ENCODE results near the gene ENOX1. TPM values are rescaled to one million over a fixed set of nuclear protein-coding genes. Genes with fewer than 3 reads are reported as not detected.

Gene ENOX1
- total RNA-seq, 1 experiment from 2014 or later = 0.26 TPM

DNA sequence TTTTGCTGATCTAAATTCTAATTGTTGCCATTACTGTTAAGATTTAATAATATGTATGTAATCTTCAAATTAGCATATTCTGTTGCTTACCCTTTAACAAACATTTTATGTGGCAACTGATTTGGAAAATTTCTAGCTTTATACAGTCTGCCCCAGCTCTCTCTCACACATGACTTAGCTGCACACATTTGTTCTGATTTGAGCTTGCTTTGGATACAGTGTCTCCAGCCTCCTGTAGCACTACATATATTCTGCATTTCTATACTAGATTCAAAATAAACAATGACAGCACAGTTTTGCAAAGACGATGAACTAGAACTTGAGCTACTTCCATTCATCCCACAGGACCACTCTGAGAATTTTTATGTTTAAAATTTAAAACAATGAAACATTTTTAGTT lies 508.6 kb downstream of the ENOX1 start (continued):
- TF ChIP-seq AFF4 (CRISPR knock-in tag; IDR thresholded peaks at IDR 0.05; ENCODE audit: borderline replicate concordance) (no peak), PRRX2 (CRISPR knock-in tag; IDR thresholded peaks at IDR 0.05) (no peak), ATF6 (CRISPR knock-in tag; IDR thresholded peaks at IDR 0.05) (no peak), HMGXB4 (CRISPR knock-in tag; IDR thresholded peaks at IDR 0.05) (no peak), GABPB1 (CRISPR knock-in tag; IDR thresholded peaks at IDR 0.05) (no peak)
- TF ChIP-seq, protein P1, sequence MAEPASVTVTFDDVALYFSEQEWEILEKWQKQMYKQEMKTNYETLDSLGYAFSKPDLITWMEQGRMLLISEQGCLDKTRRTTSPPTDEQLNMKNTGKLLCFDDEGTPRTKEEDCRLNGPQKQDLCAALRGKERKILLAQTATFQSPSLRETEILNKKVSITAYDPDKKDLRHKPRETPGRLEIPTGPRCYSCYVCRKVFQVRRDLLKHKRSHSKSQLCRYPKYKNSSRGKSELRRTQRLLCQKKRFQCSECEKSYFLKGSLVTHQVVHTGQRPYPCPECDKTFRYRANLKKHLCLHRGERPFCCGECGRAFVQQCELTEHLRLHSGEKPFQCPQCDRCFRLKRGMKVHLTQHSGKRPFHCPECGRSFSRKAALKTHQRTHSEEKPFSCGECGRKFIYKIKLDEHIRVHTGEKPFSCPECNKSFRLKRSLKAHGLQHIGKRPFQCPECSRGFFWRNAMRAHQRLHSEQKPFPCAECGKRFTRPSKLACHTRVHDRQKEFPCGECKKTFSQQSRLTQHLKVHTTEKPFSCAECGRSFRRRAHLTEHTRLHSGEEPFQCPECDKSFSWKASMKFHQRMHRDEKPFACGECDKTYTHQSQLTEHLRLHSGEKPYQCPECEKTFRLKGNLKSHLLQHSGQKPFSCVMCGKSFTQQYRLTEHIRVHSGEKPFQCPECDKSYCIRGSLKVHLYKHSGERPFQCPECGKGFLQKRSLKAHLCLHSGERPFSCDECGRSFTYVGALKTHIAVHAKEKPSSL (CRISPR knock-in tag; conservative IDR thresholded peaks at IDR 0.05) = no peak
- TF ChIP-seq, protein P2, sequence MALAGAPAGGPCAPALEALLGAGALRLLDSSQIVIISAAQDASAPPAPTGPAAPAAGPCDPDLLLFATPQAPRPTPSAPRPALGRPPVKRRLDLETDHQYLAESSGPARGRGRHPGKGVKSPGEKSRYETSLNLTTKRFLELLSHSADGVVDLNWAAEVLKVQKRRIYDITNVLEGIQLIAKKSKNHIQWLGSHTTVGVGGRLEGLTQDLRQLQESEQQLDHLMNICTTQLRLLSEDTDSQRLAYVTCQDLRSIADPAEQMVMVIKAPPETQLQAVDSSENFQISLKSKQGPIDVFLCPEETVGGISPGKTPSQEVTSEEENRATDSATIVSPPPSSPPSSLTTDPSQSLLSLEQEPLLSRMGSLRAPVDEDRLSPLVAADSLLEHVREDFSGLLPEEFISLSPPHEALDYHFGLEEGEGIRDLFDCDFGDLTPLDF (CRISPR knock-in tag; IDR thresholded peaks at IDR 0.05) = no peak

- Mint-ChIP-seq H3K27ac (no peak overlapping the region), H3K27me3 (ENCODE audit: low read depth) (no peaks in the 10 kb centered on the region), H3K36me3 (no peaks in the 10 kb centered on the region), H3K9me3 (no peaks in the 10 kb centered on the region), H3K4me1 (peaks cover 9% of the 10 kb centered on the region), H3K4me3 (no peak overlapping the region)
- ATAC-seq = no peak
- CTCF ChIA-PET = interaction anchor here (0.5 kb wide), 1 partner anchor 8 kb away, joined by 3 read pairs; no protein-coding TSS in a partner anchor
- TF ChIP-seq ZNF512 (CRISPR knock-in tag; IDR thresholded peaks at IDR 0.05; ENCODE audit: borderline replicate concordance) (no peak), SP1 (CRISPR knock-in tag; conservative IDR thresholded peaks at IDR 0.05) (no peak), TCF7 (CRISPR knock-in tag; IDR thresholded peaks at IDR 0.05; ENCODE audit: low read depth) (no peak), SMAD4 (CRISPR knock-in tag; IDR thresholded peaks at IDR 0.05) (no peak), ERG (CRISPR knock-in tag; IDR thresholded peaks at IDR 0.05) (no peak), ATF6 (CRISPR knock-in tag; IDR thresholded peaks at IDR 0.05) (no peak)
- POLR2A ChIA-PET = no interaction called here
- DNase-seq (ENCODE audit: low spot score) = no peak
Measured at GRCh38 chr13:43277142-43277541, 509.6 kb downstream of the ENOX1 start.
